Large intestine (tissue), 12 donors: ENCODE measurements around the gene MRC1. TPM values are rescaled to one million over a fixed set of nuclear protein-coding genes. Genes with fewer than 3 reads are reported as not detected.

Source experiments
- DNase-seq, 2 donors: peaks; one replicate each; pipeline versions ENCODE4 v3.0.0 to v3.0.0-alpha.2; 2013
- H3K27ac ChIP-seq: one replicate; pipeline ENCODE4 v1.5.1; 2013; ENCODE audit warnings: low read length
- H3K27me3 ChIP-seq: 2 replicates; pipeline ENCODE4 v1.6.1; 2013; ENCODE audit warnings: low read length; ENCODE audit not compliant: control insufficient read depth, insufficient read depth
- H3K36me3 ChIP-seq: 2 replicates; pipeline ENCODE4 v1.6.1; 2013; ENCODE audit warnings: low read length; ENCODE audit not compliant: control insufficient read depth, insufficient read depth
- H3K4me1 ChIP-seq: one replicate; pipeline ENCODE4 v1.6.1; 2013; ENCODE audit warnings: low read length; ENCODE audit not compliant: control insufficient read depth, insufficient read depth
- H3K4me3 ChIP-seq: one replicate; pipeline ENCODE4 v1.5.1; 2013; ENCODE audit warnings: low read length
- H3K9me3 ChIP-seq: one replicate; pipeline ENCODE4 v1.6.1; 2013; ENCODE audit warnings: mild to moderate bottlenecking, low read depth, low read length, moderate library complexity; ENCODE audit not compliant: control insufficient read depth
- WGBS: methylation state at CpG from one replicate; pipeline ENCODE4 v1.1.5; 2013; ENCODE audit warnings: low lambda C conversion rate; ENCODE audit not compliant: insufficient coverage; 5-methylcytosine and 5-hydroxymethylcytosine counted together
- long read RNA-seq, 11 donors: transcript quantifications; one replicate each; lab custom pipeline, GENCODE V29; 2026
- polyA plus RNA-seq: library from polyadenylated mRNA; unstranded; fragments of 120-200 nt; gene quantifications from one replicate; pipeline ENCODE4 v1.2.1, GENCODE V29; 2013

Gene MRC1
- 12.2 TPM for polyA plus RNA-seq
- long read RNA-seq, donor 1 = 0 reads
- long read RNA-seq, donor 2, full-length matches to known transcripts = 1 of 1 reads
- long read RNA-seq, donor 2, partial matches to known transcripts = 0 of 1 reads
- long read RNA-seq, donor 2, other reads (novel, unspliced or antisense) = 0 of 1 reads
- long read RNA-seq, donor 3 = 0 reads
- long read RNA-seq, donor 4 = 0 reads
- long read RNA-seq, donor 5 = 0 reads
- long read RNA-seq, donor 6, full-length matches to known transcripts = 1 of 1 reads
- long read RNA-seq, donor 6, partial matches to known transcripts = 0 of 1 reads
- long read RNA-seq, donor 6, other reads (novel, unspliced or antisense) = 0 of 1 reads
- long read RNA-seq, donor 7 = 0 reads
- long read RNA-seq, donor 8, full-length matches to known transcripts = 1 of 6 reads
- long read RNA-seq, donor 8, partial matches to known transcripts = 5 of 6 reads
- long read RNA-seq, donor 8, other reads (novel, unspliced or antisense) = 0 of 6 reads
- long read RNA-seq, donor 9 = 0 reads
- long read RNA-seq, donor 10, partial matches to known transcripts = 6 of 6 reads
- long read RNA-seq, donor 10, other reads (novel, unspliced or antisense) = 0 of 6 reads
- long read RNA-seq, donor 11, full-length matches to known transcripts = 2 of 2 reads
- long read RNA-seq, donor 11, partial matches to known transcripts = 0 of 2 reads
- long read RNA-seq, donor 11, other reads (novel, unspliced or antisense) = 0 of 2 reads

DNA sequence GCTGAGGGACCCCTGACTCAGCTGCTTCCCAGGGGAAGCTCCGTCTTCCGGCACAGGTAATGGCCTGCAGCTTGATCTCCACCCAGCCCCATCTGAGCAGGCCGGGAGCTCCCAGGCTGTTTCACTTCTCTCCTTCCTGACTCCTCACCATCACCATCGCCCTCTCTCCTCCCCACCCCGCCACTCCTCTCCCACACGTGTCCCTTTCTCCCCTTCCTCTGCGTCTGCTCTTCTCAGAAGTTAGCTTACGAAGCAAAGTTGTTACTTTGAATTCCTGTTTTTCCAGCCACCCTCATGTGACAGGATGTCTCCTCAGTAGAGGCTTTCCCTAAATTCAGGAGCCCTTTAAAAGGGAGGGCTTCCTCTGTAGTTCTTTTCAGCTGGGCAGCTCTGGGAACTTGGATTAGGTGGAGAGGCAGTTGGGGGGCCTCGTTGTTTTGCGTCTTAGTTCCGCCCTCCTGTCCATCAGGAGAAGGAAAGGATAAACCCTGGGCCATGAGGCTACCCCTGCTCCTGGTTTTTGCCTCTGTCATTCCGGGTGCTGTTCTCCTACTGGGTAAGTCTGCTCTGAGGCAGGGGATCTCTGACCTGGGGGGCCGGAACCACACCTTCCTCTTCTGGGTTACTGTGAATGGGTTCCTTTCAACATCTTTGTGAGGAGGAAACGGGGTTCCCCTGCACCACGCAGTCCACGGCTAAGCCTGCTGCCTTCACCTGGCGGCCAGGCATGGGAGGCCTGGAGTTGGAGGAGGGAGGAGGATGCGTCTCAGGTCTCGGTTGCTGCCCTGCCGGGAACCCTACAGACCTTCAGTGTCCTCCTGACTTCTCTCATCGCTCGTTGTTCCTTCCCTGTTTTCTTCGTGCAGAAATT lies at the start of gene MRC1:
MRC1 (plus strand) TSS at position 378 of the 871 bp plus-strand sequence; CDS start at position 496, 118 bp downstream.
- no peaks in the 10 kb centered on the region for H3K4me1 ChIP-seq
- H3K9me3 ChIP-seq = no peaks in the 10 kb centered on the region
- H3K27me3 ChIP-seq = no peaks in the 10 kb centered on the region
- no peak within 1 kb of the TSS for H3K4me3 ChIP-seq
- DNase-seq = no peak
- no peak within 1 kb of the TSS for H3K27ac ChIP-seq
- H3K36me3 ChIP-seq = no peaks in the 10 kb centered on the region
- WGBS = 67% methylated on average over 1 of the region's 23 CpGs

DNA sequence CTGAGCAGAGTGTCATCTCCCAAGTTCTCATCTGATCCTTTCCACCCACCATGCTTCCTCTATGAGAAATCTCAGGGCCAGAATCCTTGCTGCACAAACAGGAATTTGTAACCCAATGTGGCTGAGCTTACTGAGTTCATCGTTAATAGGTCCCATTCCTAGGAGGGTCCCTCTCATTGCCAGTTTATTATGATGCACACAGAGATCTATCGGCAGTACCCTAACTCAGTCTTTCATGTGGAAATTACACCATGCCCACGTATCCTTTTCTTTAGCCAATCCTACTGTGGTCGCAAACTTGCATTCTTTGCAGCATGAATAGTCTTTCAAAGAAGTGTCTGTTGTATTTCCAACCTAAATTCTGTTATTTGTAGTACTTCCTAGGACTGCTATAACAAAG lies 45.0 kb upstream of the MRC1 start:
- Histone ChIP-seq H3K36me3 (peaks cover 16% of the 10 kb centered on the region), H3K4me3 (no peak overlapping the region), H3K9me3 (no peaks in the 10 kb centered on the region), H3K27ac (no peak overlapping the region), H3K27me3 (no peaks in the 10 kb centered on the region), H3K4me1 (peaks cover 7% of the 10 kb centered on the region)
- DNase-seq = no peak
- WGBS = 100% methylated on average over 1 of the region's 4 CpGs

DNA sequence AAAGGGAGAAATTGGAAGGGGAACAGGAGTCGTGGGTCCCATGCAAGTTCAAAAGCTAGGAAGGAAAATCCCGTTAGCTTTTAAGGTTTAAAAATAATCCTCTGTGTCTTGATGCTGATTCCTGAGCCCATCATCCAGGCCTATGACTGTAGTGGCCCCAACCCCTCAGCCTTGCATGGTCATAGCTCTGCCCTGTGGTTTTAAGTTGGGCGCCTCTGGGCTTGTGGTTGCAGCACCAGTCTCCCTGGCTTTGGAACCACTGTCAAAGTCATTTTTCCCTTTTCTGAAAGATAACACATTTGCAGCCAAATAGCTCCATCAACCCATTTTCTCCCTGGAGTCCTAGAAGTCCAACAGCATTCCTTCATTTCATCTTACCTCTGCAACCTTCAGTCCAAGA lies 43.5 kb upstream of the MRC1 start:
- H3K9me3 ChIP-seq = no peaks in the 10 kb centered on the region
- DNase-seq = no peak
- WGBS = no CpG with 5 or more reads among the region's 3 CpGs
- no peaks in the 10 kb centered on the region for H3K27me3 ChIP-seq
- peaks cover 16% of the 10 kb centered on the region for H3K36me3 ChIP-seq
- H3K4me3 ChIP-seq = no peak overlapping the region
- H3K27ac ChIP-seq = no peak overlapping the region
- peaks cover 3% of the 10 kb centered on the region for H3K4me1 ChIP-seq

DNA sequence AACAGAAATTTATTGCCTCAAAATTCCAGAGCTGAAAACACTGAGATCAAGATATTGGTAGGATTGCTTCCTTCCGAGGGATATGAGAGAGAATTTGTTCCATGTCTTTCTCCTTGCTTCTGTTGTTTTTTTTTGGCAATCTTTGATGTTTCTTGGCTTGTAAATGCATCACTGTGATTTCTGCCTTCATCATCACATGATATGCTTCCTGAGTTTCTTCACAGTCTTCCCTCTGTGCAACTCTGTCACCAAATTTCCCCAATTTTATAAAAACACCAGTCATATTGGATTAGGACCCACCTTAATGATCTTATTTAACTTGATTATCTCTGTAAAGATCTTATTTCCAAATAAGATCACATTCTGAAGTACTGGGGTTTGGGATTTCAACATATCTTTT lies 42.4 kb upstream of the MRC1 start:
- H3K27me3 ChIP-seq = no peaks in the 10 kb centered on the region
- H3K9me3 ChIP-seq = no peaks in the 10 kb centered on the region
- H3K4me1 ChIP-seq = peaks cover 3% of the 10 kb centered on the region
- WGBS = 80% methylated on average over 1 of the region's 1 CpG
- H3K27ac ChIP-seq = no peak overlapping the region
- no peak overlapping the region for H3K4me3 ChIP-seq
- H3K36me3 ChIP-seq = peaks cover 14% of the 10 kb centered on the region
- no peak for DNase-seq

DNA sequence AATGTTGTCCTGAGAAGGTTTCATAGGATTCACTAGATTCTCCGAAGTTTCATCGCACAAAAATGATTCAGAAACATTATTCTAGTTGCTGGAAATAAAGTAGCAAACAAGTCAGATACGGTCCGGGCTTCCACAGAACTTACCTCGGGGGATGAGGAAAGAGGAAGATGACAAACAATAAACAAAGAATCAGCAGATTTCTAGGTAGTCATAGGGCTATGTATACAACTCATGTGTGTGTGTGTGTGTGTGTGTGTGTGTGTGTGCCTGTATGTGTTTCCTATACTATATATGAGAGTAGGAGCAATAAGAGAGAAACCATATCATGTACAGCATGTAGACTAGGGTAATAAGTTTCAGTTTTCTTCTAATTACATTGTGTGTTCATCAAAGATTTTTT lies 40.7 kb upstream of the MRC1 start:
- DNase-seq = no peak
- WGBS = 93% methylated on average over 2 of the region's 5 CpGs
- Histone ChIP-seq H3K27me3 (no peaks in the 10 kb centered on the region), H3K4me1 (no peaks in the 10 kb centered on the region), H3K36me3 (peaks cover 17% of the 10 kb centered on the region), H3K27ac (no peak overlapping the region), H3K4me3 (no peak overlapping the region), H3K9me3 (no peaks in the 10 kb centered on the region)

DNA sequence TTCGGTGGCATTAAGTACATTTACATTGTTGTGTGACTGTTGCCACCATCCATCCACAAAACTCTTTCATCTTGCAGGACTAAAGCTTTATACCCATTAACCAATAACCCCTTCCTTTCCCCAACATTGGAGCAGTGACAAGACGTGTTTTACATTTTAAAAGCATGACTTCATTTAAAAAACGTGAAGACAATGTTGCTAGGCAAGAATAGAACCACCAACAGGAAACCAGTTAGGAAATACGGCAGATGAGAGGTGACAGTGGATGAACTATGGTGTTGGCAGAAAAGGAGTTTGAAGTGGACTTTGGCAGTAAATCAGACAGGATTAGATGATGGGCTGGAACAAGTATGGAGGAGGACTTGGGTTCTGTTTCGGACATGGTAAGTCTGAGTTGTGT lies 40.2 kb upstream of the MRC1 start:
- no peak for DNase-seq
- no peak overlapping the region for H3K27ac ChIP-seq
- peaks cover 15% of the 10 kb centered on the region for H3K36me3 ChIP-seq
- H3K4me3 ChIP-seq = no peak overlapping the region
- H3K9me3 ChIP-seq = no peaks in the 10 kb centered on the region
- 82% methylated on average over 3 of the region's 5 CpGs for WGBS
- H3K4me1 ChIP-seq = no peaks in the 10 kb centered on the region
- no peaks in the 10 kb centered on the region for H3K27me3 ChIP-seq

DNA sequence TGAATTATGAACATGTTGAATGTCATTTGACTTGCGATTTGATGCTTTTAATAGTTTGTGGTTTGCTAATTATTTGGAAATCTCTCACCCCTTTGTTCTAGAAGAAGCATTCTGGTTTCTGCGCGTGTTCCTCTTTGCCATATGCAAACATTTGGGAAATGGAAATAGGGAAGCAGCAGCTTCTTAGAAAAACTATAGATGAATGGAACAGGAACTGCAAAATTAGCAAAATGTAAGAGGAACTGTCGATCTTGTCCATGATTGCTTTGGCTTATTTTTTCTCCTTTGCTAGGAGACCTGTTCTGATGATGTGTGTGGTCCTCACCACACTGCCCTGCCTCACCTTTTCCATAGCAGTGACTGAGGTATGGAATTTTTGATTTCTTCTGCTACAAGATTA lies 38.1 kb upstream of the MRC1 start:
- no peak overlapping the region for H3K27ac ChIP-seq
- peaks cover 6% of the 10 kb centered on the region for H3K36me3 ChIP-seq
- WGBS = no CpG with 5 or more reads among the region's 4 CpGs
- no peak for DNase-seq
- H3K27me3 ChIP-seq = no peaks in the 10 kb centered on the region
- H3K9me3 ChIP-seq = no peaks in the 10 kb centered on the region
- no peak overlapping the region for H3K4me3 ChIP-seq
- no peaks in the 10 kb centered on the region for H3K4me1 ChIP-seq

DNA sequence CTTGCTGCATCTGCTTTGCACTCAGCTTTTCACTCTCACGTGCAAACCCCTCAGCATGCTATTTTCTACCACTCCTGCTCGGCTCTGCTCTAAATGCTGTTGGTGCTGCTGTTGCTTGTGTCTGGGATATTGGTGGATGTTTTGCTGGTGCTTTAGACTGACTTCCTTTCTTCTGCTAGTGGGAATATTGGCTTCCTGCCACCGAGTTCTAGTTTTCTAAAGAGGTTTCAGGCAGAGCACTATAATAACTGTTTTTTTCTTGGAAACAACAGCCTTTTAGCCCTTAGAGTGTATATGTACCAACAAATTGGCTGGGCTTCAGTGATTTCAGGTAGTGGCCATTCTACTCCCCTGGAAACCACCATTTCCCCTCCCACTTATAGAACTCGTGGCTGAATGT lies 29.4 kb upstream of the MRC1 start:
- Histone ChIP-seq H3K9me3 (no peaks in the 10 kb centered on the region), H3K4me1 (peaks cover 5% of the 10 kb centered on the region), H3K27ac (no peak overlapping the region), H3K27me3 (no peaks in the 10 kb centered on the region), H3K36me3 (peaks cover 12% of the 10 kb centered on the region), H3K4me3 (no peak overlapping the region)
- no peak for DNase-seq
- WGBS = no CpG with 5 or more reads among the region's 4 CpGs

DNA sequence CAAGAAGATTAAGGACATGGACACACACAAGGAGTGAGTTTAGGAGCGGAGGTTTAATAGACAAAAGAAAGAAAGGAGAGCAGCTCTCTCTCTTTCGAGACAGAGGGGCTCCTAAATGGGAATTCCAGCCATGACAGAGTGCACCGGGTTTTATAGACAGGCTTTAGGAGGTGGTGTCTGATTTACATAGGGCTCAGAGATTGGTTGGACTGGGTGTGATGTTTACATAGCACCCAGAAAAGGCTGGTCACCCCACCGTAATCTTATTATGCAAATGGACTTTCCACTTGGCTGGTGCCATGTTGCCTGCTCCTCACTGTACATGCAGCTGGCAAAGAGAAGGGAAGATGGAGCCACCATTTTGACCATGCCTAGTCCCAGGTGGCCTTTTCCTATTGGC lies 28.4 kb upstream of the MRC1 start:
- WGBS = 100% methylated on average over 2 of the region's 4 CpGs
- no peak overlapping the region for H3K27ac ChIP-seq
- H3K4me3 ChIP-seq = no peak overlapping the region
- no peaks in the 10 kb centered on the region for H3K27me3 ChIP-seq
- peaks cover 5% of the 10 kb centered on the region for H3K4me1 ChIP-seq
- H3K36me3 ChIP-seq = peaks cover 12% of the 10 kb centered on the region
- DNase-seq = no peak
- no peaks in the 10 kb centered on the region for H3K9me3 ChIP-seq

DNA sequence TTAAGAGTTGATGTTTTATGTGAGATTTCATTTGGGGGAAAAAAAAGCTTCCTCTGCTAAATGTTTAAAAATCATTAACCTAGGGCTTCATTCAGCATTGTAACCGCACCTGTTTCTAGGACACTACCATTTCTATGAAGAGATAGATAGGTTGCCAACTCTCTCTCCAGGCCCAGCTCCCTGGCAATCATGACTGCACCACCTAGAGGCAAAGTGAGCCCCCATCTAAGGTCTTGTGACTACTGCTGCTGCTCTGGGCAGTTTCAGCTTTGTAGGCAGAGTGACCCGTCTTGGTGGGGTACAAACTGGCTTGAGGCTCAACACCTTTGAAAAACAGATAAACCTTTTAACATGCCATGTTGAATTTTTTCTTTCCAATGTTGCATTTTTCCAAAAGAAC lies 27.3 kb upstream of the MRC1 start:
- no peak for DNase-seq
- Histone ChIP-seq H3K9me3 (no peaks in the 10 kb centered on the region), H3K36me3 (peaks cover 9% of the 10 kb centered on the region), H3K27me3 (no peaks in the 10 kb centered on the region), H3K4me3 (no peak overlapping the region), H3K27ac (no peak overlapping the region), H3K4me1 (peaks cover 5% of the 10 kb centered on the region)
- no CpG with 5 or more reads among the region's 2 CpGs for WGBS
